OCI-LY7 (cell line): Measurements from ENCODE around the gene XPO1. TPM values are rescaled to one million over a fixed set of nuclear protein-coding genes. Genes with fewer than 3 reads are reported as not detected.

Experiments
- BruUV-seq: library from RNA; stranded (reverse); fragments of 400-500 nt; replicated peaks from 2 replicates; lab custom pipeline; 2021; lab: Mats Ljungman, UMichigan
- CTCF ChIA-PET: fragments of 300-600 bp; sonication (Branson Sonifier 250); formaldehyde crosslinking; loops from one replicate; lab custom pipeline; 2022; ENCODE audit warnings: antibody characterized with exemption; ENCODE audit not compliant: unreplicated experiment; lab: Charles Lee
- POLR2A ChIA-PET: fragments of 300-600 bp; sonication (Branson Sonifier 250); formaldehyde crosslinking; loops from one replicate; lab custom pipeline; 2022; ENCODE audit warnings: antibody characterized with exemption; lab: Charles Lee
- DNase-seq: peaks from one replicate; pipeline ENCODE4 v3.0.0-alpha.2; 2015; ENCODE audit warnings: low spot score
- H2AFZ ChIP-seq: fragments of 200-600 bp; sonication (generic), shearing (Covaris generic); 2 replicates; pipeline ENCODE4 v1.6.1; 2014; ENCODE audit warnings: mild to moderate bottlenecking, antibody characterized with exemption, low read length, moderate library complexity
- H3K27ac ChIP-seq: fragments of 200-600 bp; sonication (generic); 2 replicates; pipeline ENCODE4 v1.5.1; 2014; ENCODE audit warnings: mixed run types, low read depth, mild to moderate bottlenecking, moderate library complexity, low read length, inconsistent platforms; ENCODE audit not compliant: poor library complexity, severe bottlenecking
- H3K36me3 ChIP-seq: fragments of 200-600 bp; sonication (generic); 2 replicates; pipeline ENCODE4 v1.6.1; 2014; ENCODE audit warnings: mild to moderate bottlenecking, antibody characterized with exemption, low read length, moderate library complexity, mixed read lengths; ENCODE audit not compliant: insufficient read depth
- H3K4me1 ChIP-seq: fragments of 200-600 bp; sonication (generic); 2 replicates; pipeline ENCODE4 v1.5.1; 2014; ENCODE audit warnings: mild to moderate bottlenecking, low read length; ENCODE audit not compliant: insufficient read depth, poor library complexity, severe bottlenecking
- H3K4me2 ChIP-seq: fragments of 200-600 bp; sonication (generic); 2 replicates; pipeline ENCODE4 v1.6.1; 2014; ENCODE audit warnings: mild to moderate bottlenecking, low read length
- H3K4me3 ChIP-seq: fragments of 200-600 bp; sonication (generic); 2 replicates; pipeline ENCODE4 v1.5.1; 2014; ENCODE audit warnings: mild to moderate bottlenecking, low read depth, low read length; ENCODE audit not compliant: poor library complexity, severe bottlenecking
- H3K79me2 ChIP-seq: fragments of 200-600 bp; sonication (generic); 2 replicates; pipeline ENCODE4 v1.6.1; 2016; ENCODE audit warnings: low read depth, mild to moderate bottlenecking, low read length, moderate library complexity, mixed read lengths; ENCODE audit not compliant: insufficient read depth
- H3K9me2 ChIP-seq: fragments of 200-600 bp; sonication (generic); 2 replicates; pipeline ENCODE4 v1.6.1; 2016; ENCODE audit warnings: mild to moderate bottlenecking, low read length, mixed read lengths; ENCODE audit not compliant: insufficient read depth
- H3K9me3 ChIP-seq: fragments of 200-600 bp; sonication (generic); 2 replicates; pipeline ENCODE4 v1.6.1; 2014; ENCODE audit warnings: mild to moderate bottlenecking, mixed run types, low read length, mixed read lengths
- H4K20me1 ChIP-seq: fragments of 200-600 bp; sonication (generic); 2 replicates; pipeline ENCODE4 v1.6.1; 2014; ENCODE audit warnings: mild to moderate bottlenecking, antibody characterized with exemption, low read length, moderate library complexity, mixed read lengths; ENCODE audit not compliant: insufficient read depth
- CTCF ChIP-seq: fragments of 200-600 bp; sonication (generic); conservative IDR thresholded peaks from 2 replicates; pipeline ENCODE4 v1.5.1; 2014; ENCODE audit warnings: mild to moderate bottlenecking, antibody characterized with exemption, low read length, moderate library complexity, mixed read lengths
- EZH2phosphoT487 ChIP-seq: fragments of 200-600 bp; sonication (generic); IDR thresholded peaks from 2 replicates; pipeline ENCODE4 v1.6.1; 2018; ENCODE audit warnings: low read depth, borderline replicate concordance, mild to moderate bottlenecking, mixed run types, antibody characterized with exemption, low read length, moderate library complexity, mixed read lengths
- intact Hi-C: fragments of 100-400 bp; cut with micrococcal nuclease; formaldehyde crosslinking; loops from one replicate; pipeline ENCODE4 v1.10.0; 2022; ENCODE audit not compliant: unreplicated experiment
- total RNA-seq, 2 experiments: library from RNA; depleted of rRNA in 1 of 2; stranded (reverse); fragments of >200 nt in 1 of 2; shearing (Covaris generic) in 1 of 2; gene quantifications; 2 replicates each; pipeline ENCODE4 v1.2.3, GENCODE V29; 2014 to 2022

The XPO1 gene
- total RNA-seq, 2 experiments from 2014 or later = 177 to 287 TPM

DNA sequence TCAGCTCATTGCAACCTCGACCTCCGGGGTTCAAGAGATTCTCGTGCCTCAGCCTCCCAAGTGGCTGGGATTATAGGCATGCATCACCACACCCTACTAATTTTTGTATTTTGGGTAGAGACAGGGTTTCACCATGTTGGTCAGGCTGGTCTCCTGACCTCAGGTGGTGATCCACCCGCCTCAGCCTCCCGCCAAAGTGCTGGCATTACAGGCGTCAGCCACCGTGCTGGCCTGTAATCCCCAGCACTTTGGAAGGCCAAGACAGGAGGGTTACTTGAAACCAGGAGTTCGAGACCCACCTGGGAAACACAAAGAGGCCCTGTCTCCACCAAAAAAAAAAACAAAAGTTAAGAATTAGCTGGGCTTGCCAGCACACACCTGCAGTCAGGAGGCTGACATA lies 85.8 kb downstream of the XPO1 start:
- Histone ChIP-seq H2AFZ (no peak overlapping the region), H3K79me2 (peaks cover 100% of the 10 kb centered on the region), H3K4me1 (peaks cover 87% of the 10 kb centered on the region), H3K36me3 (peaks cover 89% of the 10 kb centered on the region), H3K9me2 (no peaks in the 10 kb centered on the region), H4K20me1 (peaks cover 29% of the 10 kb centered on the region), H3K4me2 (peak overlapping the region; percentile 43; the same call in 1 of the 2 replicates), H3K4me3 (no peak overlapping the region), H3K9me3 (peaks cover 16% of the 10 kb centered on the region; the same call in 1 of the 2 replicates), H3K27ac (peak overlapping the region; percentile 56)
- ChIA-PET POLR2A (interaction anchor here (0.6 to 2.5 kb wide), 6 partner anchors 10 to 312 kb away, joined by 3 to 11 read pairs (median 4); no protein-coding TSS in a partner anchor), CTCF (no interaction called here)
- intact Hi-C loops = no loop called here
- TF ChIP-seq EZH2phosphoT487 (no peak), CTCF (no peak)
- BruUV-seq = no TSS peak
- DNase-seq = peak; percentile 65

DNA sequence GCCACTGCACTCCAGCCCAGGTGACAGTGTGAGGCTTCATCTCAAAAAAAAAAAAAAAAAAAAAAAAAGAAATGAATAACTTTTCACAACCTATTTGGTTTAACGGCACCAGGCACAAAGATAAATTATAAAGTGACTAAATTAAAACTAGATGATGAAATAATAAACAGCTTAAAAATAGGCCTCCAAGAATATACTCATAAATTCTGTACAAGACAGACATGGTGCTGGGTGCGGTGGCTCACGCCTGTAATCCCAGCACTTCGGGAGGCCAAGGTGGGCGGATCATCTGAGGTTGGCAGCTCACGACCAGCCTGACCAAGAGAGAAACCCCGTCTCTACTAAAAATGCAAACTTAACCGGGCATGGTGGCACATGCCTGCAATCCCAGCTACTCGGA lies 87.0 kb downstream of the XPO1 start:
- peaks cover 87% of the 10 kb centered on the region for H3K4me1 ChIP-seq
- no peak overlapping the region for H3K4me3 ChIP-seq
- ChIA-PET CTCF (no interaction called here), POLR2A (interaction anchor here (0.7 to 2.5 kb wide), 6 partner anchors 9 to 330 kb away, joined by 3 to 11 read pairs (median 4); no protein-coding TSS in a partner anchor)
- intact Hi-C loops = no loop called here
- no peak for DNase-seq
- TF ChIP-seq EZH2phosphoT487 = no peak
- peaks cover 100% of the 10 kb centered on the region for H3K79me2 ChIP-seq
- H3K4me2 ChIP-seq = no peak overlapping the region
- peaks cover 16% of the 10 kb centered on the region; the same call in 1 of the 2 replicates for H3K9me3 ChIP-seq
- BruUV-seq = no TSS peak
- H3K27ac ChIP-seq = no peak overlapping the region
- no peaks in the 10 kb centered on the region for H3K9me2 ChIP-seq
- peaks cover 19% of the 10 kb centered on the region for H4K20me1 ChIP-seq
- no peak overlapping the region for H2AFZ ChIP-seq
- peaks cover 79% of the 10 kb centered on the region for H3K36me3 ChIP-seq

- no peak for TF ChIP-seq EZH2phosphoT487
- no peak for TF ChIP-seq CTCF
- TSS peak; percentile 16 for BruUV-seq
- CTCF ChIA-PET = no interaction called here
- peak overlapping the region; percentile 7; the same call in 1 of the 2 replicates for H3K4me2 ChIP-seq
- H3K9me2 ChIP-seq = no peaks in the 10 kb centered on the region
- POLR2A ChIA-PET = interaction anchor here (0.8 to 1.8 kb wide), 5 partner anchors 9 to 34 kb away, joined by 3 to 6 read pairs (median 5); no protein-coding TSS in a partner anchor
- H4K20me1 ChIP-seq = 0 out of 2 replicates have a peak, but pooled peaks cover 10% of the 10 kb centered on the region
- peaks cover 16% of the 10 kb centered on the region; the same call in 1 of the 2 replicates for H3K9me3 ChIP-seq
- intact Hi-C loops = no loop called here
- no peak for DNase-seq
- peaks cover 74% of the 10 kb centered on the region for H3K36me3 ChIP-seq
- H3K79me2 ChIP-seq = peaks cover 100% of the 10 kb centered on the region
- H2AFZ ChIP-seq = no peak overlapping the region
- peak overlapping the region; percentile 9 for H3K27ac ChIP-seq
- H3K4me3 ChIP-seq = no peak overlapping the region
- peaks cover 87% of the 10 kb centered on the region for H3K4me1 ChIP-seq
These were observed 88.0 kb downstream of the XPO1 start for GRCh38 chr2:61450144-61450543.
